ENCODE results near the gene SMIM22. TPM values are rescaled to one million over a fixed set of nuclear protein-coding genes. Genes with fewer than 3 reads are reported as not detected.
A peak's percentile ranks its signal among the peaks of the same experiment; 100 is the strongest.

SMIM22 gene
- total RNA-seq, 2 experiments from 2014 or later = not detected

GRCh38 chr16:4796982-4797804 is 2.0 kb downstream of the SMIM22 start:
- no peaks in the 10 kb centered on the region for H3K9me3 Mint-ChIP-seq
- ATAC-seq (ENCODE audit: poor library complexity) (no peak), DNase-seq (no peak)
- Histone ChIP-seq H3K27me3 (ENCODE audit: control insufficient read depth in 1 of 2, insufficient read depth in 2 of 2, low read length in 2 of 2) (no peaks in the 10 kb centered on the region), H3K4me3 (ENCODE audit: low read length) (no peak overlapping the region), H3K27ac (ENCODE audit: low read depth in 1 of 2, low read length in 2 of 2) (no peak overlapping the region), H3K4me1 (ENCODE audit: insufficient read depth, low read length) (peaks cover 22% of the 10 kb centered on the region), H3K36me3 (ENCODE audit: insufficient read depth, low read length) (peaks cover 14% of the 10 kb centered on the region), H3K9me3 (ENCODE audit: control insufficient read depth in 1 of 2, insufficient read depth in 1 of 2, low read length in 2 of 2) (no peaks in the 10 kb centered on the region)
- intact Hi-C loops (cut with DNase I, micrococcal nuclease) = no loop called here
- H3K27ac Mint-ChIP-seq = no peak overlapping the region
- H3K36me3 Mint-ChIP-seq (ENCODE audit: low read depth) = no peaks in the 10 kb centered on the region
- H3K4me3 Mint-ChIP-seq = no peak overlapping the region
- H3K27me3 Mint-ChIP-seq = no peaks in the 10 kb centered on the region
- POLR2A ChIA-PET = no interaction called here
- H3K4me1 Mint-ChIP-seq (ENCODE audit: low read depth) = peaks cover 12% of the 10 kb centered on the region
- TF ChIP-seq, protein P1, sequence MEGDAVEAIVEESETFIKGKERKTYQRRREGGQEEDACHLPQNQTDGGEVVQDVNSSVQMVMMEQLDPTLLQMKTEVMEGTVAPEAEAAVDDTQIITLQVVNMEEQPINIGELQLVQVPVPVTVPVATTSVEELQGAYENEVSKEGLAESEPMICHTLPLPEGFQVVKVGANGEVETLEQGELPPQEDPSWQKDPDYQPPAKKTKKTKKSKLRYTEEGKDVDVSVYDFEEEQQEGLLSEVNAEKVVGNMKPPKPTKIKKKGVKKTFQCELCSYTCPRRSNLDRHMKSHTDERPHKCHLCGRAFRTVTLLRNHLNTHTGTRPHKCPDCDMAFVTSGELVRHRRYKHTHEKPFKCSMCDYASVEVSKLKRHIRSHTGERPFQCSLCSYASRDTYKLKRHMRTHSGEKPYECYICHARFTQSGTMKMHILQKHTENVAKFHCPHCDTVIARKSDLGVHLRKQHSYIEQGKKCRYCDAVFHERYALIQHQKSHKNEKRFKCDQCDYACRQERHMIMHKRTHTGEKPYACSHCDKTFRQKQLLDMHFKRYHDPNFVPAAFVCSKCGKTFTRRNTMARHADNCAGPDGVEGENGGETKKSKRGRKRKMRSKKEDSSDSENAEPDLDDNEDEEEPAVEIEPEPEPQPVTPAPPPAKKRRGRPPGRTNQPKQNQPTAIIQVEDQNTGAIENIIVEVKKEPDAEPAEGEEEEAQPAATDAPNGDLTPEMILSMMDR (IDR thresholded peaks at IDR 0.05) = no peak
- CTCF ChIA-PET = no interaction called here

- H3K9me3 Mint-ChIP-seq = no peaks in the 10 kb centered on the region
- no peaks in the 10 kb centered on the region for H3K27me3 ChIP-seq (ENCODE audit: control insufficient read depth in 1 of 2, insufficient read depth in 2 of 2, low read length in 2 of 2)
- TF ChIP-seq, protein P1 (IDR thresholded peaks at IDR 0.05) = no peak
- ChIA-PET POLR2A (no interaction called here), CTCF (no interaction called here)
- peaks cover 14% of the 10 kb centered on the region for H3K36me3 ChIP-seq (ENCODE audit: insufficient read depth, low read length)
- H3K4me3 ChIP-seq (ENCODE audit: low read length) = no peak overlapping the region
- peaks cover 22% of the 10 kb centered on the region for H3K4me1 ChIP-seq (ENCODE audit: insufficient read depth, low read length)
- no peaks in the 10 kb centered on the region for H3K9me3 ChIP-seq (ENCODE audit: control insufficient read depth in 1 of 2, insufficient read depth in 1 of 2, low read length in 2 of 2)
- no peak overlapping the region for H3K27ac ChIP-seq (ENCODE audit: low read depth in 1 of 2, low read length in 2 of 2)
- H3K27ac Mint-ChIP-seq = no peak overlapping the region
- H3K4me3 Mint-ChIP-seq = no peak overlapping the region
- no peak for ATAC-seq (ENCODE audit: poor library complexity)
- peaks cover 13% of the 10 kb centered on the region for H3K4me1 Mint-ChIP-seq (ENCODE audit: low read depth)
- H3K36me3 Mint-ChIP-seq (ENCODE audit: low read depth) = peaks cover under 1% of the 10 kb centered on the region
- no peak for DNase-seq
- intact Hi-C loops (cut with DNase I, micrococcal nuclease) = no loop called here
- no peaks in the 10 kb centered on the region for H3K27me3 Mint-ChIP-seq
Observed at GRCh38 chr16:4797805-4798252, 2.7 kb downstream of the SMIM22 start.

- Mint-ChIP-seq H3K27me3 (no peaks in the 10 kb centered on the region), H3K4me1 (ENCODE audit: low read depth) (peaks cover 19% of the 10 kb centered on the region), H3K27ac (no peak overlapping the region), H3K36me3 (ENCODE audit: low read depth) (peaks cover 7% of the 10 kb centered on the region), H3K4me3 (peak overlapping the region; percentile 20), H3K9me3 (no peaks in the 10 kb centered on the region)
- ChIA-PET CTCF (no interaction called here), POLR2A (no interaction called here)
- H3K36me3 ChIP-seq (ENCODE audit: insufficient read depth, low read length) = peaks cover 14% of the 10 kb centered on the region
- no peak overlapping the region for H3K4me3 ChIP-seq (ENCODE audit: low read length)
- H3K27me3 ChIP-seq (ENCODE audit: control insufficient read depth in 1 of 2, insufficient read depth in 2 of 2, low read length in 2 of 2) = no peaks in the 10 kb centered on the region
- no peak for ATAC-seq (ENCODE audit: poor library complexity)
- no peak for DNase-seq
- peaks cover 24% of the 10 kb centered on the region for H3K4me1 ChIP-seq (ENCODE audit: insufficient read depth, low read length)
- TF ChIP-seq, protein P1 (IDR thresholded peaks at IDR 0.05) = no peak
- H3K9me3 ChIP-seq (ENCODE audit: control insufficient read depth in 1 of 2, insufficient read depth in 1 of 2, low read length in 2 of 2) = no peaks in the 10 kb centered on the region
- H3K27ac ChIP-seq (ENCODE audit: low read depth in 1 of 2, low read length in 2 of 2) = no peak overlapping the region
- intact Hi-C loops (cut with DNase I, micrococcal nuclease) = no loop called here
Observed at GRCh38 chr16:4798456-4798855, 3.3 kb downstream of the SMIM22 start.

Data from CD4-positive, alpha-beta T cell (primary cell).